Activated CD8-positive, alpha-beta T cell treated with anti-CD3 and anti-CD28 coated beads for 36 hours (primary cell): Measurements from ENCODE around the gene ANKS3. TPM values are rescaled to one million over a fixed set of nuclear protein-coding genes. Genes with fewer than 3 reads are reported as not detected.

Source experiments
- ATAC-seq: fragments of 200-7000 bp; cut with Tn5 transposase; one replicate; pipeline ENCODE4 v1.10.0; 2021; ENCODE audit warnings: mild to moderate bottlenecking, moderate library complexity
- CTCF ChIA-PET: fragments of 350-600 bp; sonication (Branson Sonifier 250); formaldehyde crosslinking; loops from one replicate; lab custom pipeline; 2021; ENCODE audit warnings: antibody characterized with exemption; lab: Charles Lee
- POLR2A ChIA-PET: fragments of 350-600 bp; sonication (Branson Sonifier 250); formaldehyde crosslinking; loops from one replicate; lab custom pipeline; 2021; ENCODE audit warnings: antibody characterized with exemption; lab: Charles Lee
- DNase-seq: peaks from one replicate; pipeline ENCODE4 v3.0.0-alpha.2; 2020
- H3K27ac Mint-ChIP-seq: one replicate; pipeline ENCODE4 v1.8.0; 2021; ENCODE audit warnings: mild to moderate bottlenecking, mixed read lengths
- H3K27me3 Mint-ChIP-seq: one replicate; pipeline ENCODE4 v1.8.0; 2021; ENCODE audit warnings: mixed read lengths
- H3K36me3 Mint-ChIP-seq: one replicate; pipeline ENCODE4 v1.8.0; 2021; ENCODE audit warnings: low read depth, mixed read lengths
- H3K4me1 Mint-ChIP-seq: one replicate; pipeline ENCODE4 v1.8.0; 2021; ENCODE audit warnings: low read depth, mixed read lengths
- H3K4me3 Mint-ChIP-seq: one replicate; pipeline ENCODE4 v1.8.0; 2021; ENCODE audit warnings: mild to moderate bottlenecking, moderate library complexity, mixed read lengths
- H3K9me3 Mint-ChIP-seq: one replicate; pipeline ENCODE4 v1.8.0; 2021; ENCODE audit warnings: mixed read lengths
- intact Hi-C: fragments of 100-400 bp; cut with micrococcal nuclease; formaldehyde crosslinking; loops from one replicate; pipeline ENCODE4 v1.10.0; 2022
- total RNA-seq, 2 experiments: library from RNA; stranded (reverse); gene quantifications; one replicate each; pipeline ENCODE4 v1.2.3, GENCODE V29; 2021
- TF ChIP-seq, protein P1 (sequence below): fragments of 200-600 bp; IDR thresholded peaks from one replicate; pipeline ENCODE4 v1.8.0; 2022; ENCODE audit warnings: antibody characterized with exemption, mild to moderate bottlenecking

The ANKS3 gene
- total RNA-seq, 2 experiments from 2014 or later: 13.0 to 13.8 TPM

DNA sequence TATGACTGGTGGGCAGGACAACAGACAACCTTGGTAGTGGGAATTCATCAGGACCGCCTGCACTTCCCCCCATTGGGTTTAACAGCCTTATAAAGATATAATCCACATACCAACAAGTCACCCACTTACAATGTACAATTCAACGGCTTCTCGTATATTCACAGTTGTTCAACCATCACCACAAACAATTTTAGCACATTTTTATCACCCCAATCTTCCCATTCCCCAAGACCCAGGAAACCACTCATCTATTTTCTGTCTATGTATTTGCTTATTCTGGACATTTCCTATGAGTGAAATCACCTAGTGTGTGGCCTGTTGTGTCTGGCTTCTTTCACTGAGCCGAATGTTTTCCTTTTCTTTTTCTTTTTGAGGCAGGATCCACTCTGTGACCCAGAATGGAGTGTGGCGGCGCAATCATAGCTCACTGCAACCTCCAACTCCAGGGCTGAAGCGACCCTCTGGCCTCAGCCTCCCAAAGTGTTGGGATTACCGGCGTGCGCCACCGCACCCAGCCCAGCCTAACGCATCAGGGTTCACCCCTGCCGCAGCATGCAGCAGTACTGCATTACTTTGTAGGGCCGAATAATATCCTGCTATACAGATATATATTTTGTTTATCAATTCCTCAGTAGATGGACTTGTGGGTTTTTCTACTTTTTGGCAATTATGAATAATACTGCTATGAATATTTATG, 10.9 kb downstream of the ANKS3 start:
- no peak for ATAC-seq
- H3K36me3 Mint-ChIP-seq: peaks cover 12% of the 10 kb centered on the region
- ChIA-PET CTCF (no interaction called here), POLR2A (no interaction called here)
- DNase-seq: no peak
- no peaks in the 10 kb centered on the region for H3K4me1 Mint-ChIP-seq
- no peaks in the 10 kb centered on the region for H3K9me3 Mint-ChIP-seq
- no peak overlapping the region for H3K27ac Mint-ChIP-seq
- H3K27me3 Mint-ChIP-seq: no peaks in the 10 kb centered on the region
- TF ChIP-seq, protein P1, sequence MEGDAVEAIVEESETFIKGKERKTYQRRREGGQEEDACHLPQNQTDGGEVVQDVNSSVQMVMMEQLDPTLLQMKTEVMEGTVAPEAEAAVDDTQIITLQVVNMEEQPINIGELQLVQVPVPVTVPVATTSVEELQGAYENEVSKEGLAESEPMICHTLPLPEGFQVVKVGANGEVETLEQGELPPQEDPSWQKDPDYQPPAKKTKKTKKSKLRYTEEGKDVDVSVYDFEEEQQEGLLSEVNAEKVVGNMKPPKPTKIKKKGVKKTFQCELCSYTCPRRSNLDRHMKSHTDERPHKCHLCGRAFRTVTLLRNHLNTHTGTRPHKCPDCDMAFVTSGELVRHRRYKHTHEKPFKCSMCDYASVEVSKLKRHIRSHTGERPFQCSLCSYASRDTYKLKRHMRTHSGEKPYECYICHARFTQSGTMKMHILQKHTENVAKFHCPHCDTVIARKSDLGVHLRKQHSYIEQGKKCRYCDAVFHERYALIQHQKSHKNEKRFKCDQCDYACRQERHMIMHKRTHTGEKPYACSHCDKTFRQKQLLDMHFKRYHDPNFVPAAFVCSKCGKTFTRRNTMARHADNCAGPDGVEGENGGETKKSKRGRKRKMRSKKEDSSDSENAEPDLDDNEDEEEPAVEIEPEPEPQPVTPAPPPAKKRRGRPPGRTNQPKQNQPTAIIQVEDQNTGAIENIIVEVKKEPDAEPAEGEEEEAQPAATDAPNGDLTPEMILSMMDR: no peak
- H3K4me3 Mint-ChIP-seq: no peak overlapping the region
- intact Hi-C loops: no loop called here

DNA sequence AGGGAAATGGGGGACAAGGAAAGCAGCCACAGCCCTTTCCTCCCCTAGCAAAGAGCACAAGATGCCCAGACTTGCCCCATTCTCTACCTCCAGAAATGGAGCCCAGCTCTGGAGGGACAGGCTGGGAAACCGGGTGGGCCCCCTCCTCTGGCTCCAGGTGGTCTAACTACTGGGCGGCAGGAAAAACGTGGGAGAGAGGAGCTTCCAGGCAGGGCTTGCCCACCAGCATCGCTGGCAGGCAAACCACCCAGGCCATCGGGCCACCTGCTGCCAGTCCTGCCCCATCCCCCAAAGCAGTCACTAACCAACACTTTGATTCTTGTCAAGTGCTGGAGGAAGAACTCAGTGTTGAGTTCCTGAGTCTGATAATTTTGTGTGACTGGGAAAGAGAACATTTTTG, 15.6 kb downstream of the ANKS3 start:
- intact Hi-C loops: no loop called here
- H3K27me3 Mint-ChIP-seq: no peaks in the 10 kb centered on the region
- H3K27ac Mint-ChIP-seq: no peak overlapping the region
- ChIA-PET POLR2A (interaction anchor here (0.8 kb wide), 1 partner anchor 16 kb away, joined by 4 read pairs; the partner anchor contains the start of genes ANKS3 and DNAAF8), CTCF (no interaction called here)
- H3K4me1 Mint-ChIP-seq: no peaks in the 10 kb centered on the region
- TF ChIP-seq, protein P1: no peak
- no peak for DNase-seq
- no peak overlapping the region for H3K4me3 Mint-ChIP-seq
- H3K36me3 Mint-ChIP-seq: peaks cover 10% of the 10 kb centered on the region
- ATAC-seq: no peak
- H3K9me3 Mint-ChIP-seq: no peaks in the 10 kb centered on the region

DNA sequence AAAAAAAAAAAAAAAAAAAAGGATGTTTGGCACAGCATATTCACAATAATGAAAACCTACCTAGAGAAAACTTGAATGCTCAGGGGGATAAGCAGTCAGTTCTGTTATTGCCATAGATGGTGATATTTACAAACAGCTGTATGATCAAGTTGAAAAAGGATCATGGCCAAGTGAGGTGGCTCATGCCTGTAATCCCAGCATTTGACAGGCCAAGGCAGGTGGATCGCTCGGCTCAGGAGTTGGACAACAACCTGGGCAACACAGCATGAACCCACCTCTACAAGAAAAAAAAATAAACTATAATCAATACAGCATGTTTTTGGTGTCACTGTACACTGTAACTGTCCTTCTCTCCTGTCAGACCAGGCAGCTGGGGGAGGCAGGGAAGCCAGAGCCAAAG, 19.1 kb downstream of the ANKS3 start:
- ATAC-seq (no peak), DNase-seq (no peak)
- Mint-ChIP-seq H3K27ac (no peak overlapping the region), H3K4me3 (no peak overlapping the region), H3K4me1 (no peaks in the 10 kb centered on the region), H3K27me3 (no peaks in the 10 kb centered on the region), H3K9me3 (no peaks in the 10 kb centered on the region), H3K36me3 (peaks cover 7% of the 10 kb centered on the region)
- CTCF ChIA-PET: no interaction called here
- POLR2A ChIA-PET: no interaction called here
- intact Hi-C loops: no loop called here
- TF ChIP-seq, protein P1: no peak

DNA sequence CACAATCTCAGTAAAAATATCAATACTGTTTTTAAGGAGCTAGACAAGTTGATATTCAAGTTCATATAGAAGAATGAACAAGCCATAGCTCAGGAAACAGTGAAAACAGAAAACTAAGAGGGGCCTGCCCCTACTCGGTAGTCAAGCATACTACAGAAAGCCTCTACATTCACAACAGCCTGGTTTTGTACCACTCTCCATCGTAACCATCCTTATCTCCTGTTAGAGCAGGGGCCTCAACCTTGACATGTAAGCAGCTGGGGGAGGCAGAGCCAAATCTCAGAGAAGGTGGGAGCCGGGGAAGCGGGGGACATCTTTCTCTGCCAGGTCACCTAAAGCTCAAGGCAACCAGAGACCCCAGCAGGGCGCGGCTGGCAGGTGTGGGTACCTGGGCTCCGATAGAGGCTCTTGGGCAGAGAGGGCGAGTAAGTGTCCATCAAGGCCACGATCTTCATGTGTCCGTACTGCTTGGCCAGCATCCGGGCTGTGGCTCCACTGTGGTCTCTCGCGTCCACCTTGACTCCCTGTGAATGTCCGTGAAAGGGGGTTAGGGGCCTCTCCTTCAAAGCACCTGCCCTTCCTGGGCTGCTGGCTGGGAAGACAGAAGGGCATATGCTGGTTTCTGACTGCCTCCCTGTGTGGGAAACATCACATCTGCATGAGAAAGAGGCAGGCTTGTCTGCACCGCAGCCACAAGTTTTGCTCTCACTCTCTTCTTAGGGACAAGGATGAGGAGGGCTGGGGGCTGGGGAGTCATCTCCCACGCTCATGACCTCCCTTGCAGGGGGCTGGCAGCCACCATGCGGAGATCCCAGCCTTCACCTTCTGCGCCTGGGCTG, 20.2 kb downstream of the ANKS3 start:
- H3K36me3 Mint-ChIP-seq: peaks cover 14% of the 10 kb centered on the region
- DNase-seq: no peak
- H3K4me1 Mint-ChIP-seq: no peaks in the 10 kb centered on the region
- H3K9me3 Mint-ChIP-seq: no peaks in the 10 kb centered on the region
- intact Hi-C loops: no loop called here
- H3K27me3 Mint-ChIP-seq: no peaks in the 10 kb centered on the region
- ChIA-PET CTCF (no interaction called here), POLR2A (no interaction called here)
- H3K27ac Mint-ChIP-seq: no peak overlapping the region
- H3K4me3 Mint-ChIP-seq: no peak overlapping the region
- TF ChIP-seq, protein P1: no peak
- ATAC-seq: no peak

DNA sequence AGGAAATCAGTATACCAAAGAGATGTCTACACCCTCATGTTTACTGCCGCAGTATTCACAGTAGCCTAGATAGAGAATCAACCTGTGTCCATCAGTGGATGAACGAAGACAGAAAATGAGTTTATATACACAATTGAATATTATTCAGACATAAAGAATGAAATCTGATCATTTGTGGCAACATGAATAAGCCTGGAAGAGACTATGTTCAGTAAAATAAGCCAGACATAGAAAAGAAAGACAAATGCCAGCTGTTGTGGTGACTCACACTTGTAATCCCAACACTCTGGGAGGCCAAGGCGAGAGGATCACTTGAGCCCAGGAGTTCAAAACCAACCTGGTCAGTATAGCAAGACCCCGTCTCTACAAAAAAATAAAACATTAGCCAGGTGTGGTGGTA, 24.6 kb downstream of the ANKS3 start:
- POLR2A ChIA-PET: interaction anchor here (1.7 kb wide), 1 partner anchor 8 kb away, joined by 5 read pairs; no protein-coding TSS in a partner anchor
- Mint-ChIP-seq H3K27me3 (no peaks in the 10 kb centered on the region), H3K4me1 (no peaks in the 10 kb centered on the region), H3K36me3 (peaks cover 18% of the 10 kb centered on the region), H3K9me3 (no peaks in the 10 kb centered on the region), H3K27ac (no peak overlapping the region), H3K4me3 (no peak overlapping the region)
- no peak for ATAC-seq
- intact Hi-C loops: no loop called here
- TF ChIP-seq, protein P1: no peak
- CTCF ChIA-PET: interaction anchor here (0.9 to 1.4 kb wide), 4 partner anchors 8 to 247 kb away, joined by 3 read pairs; no protein-coding TSS in a partner anchor
- DNase-seq: no peak
